COLO829 (cell line): ENCODE results near the gene PDLIM1.

Experiments
- DNase-seq: peaks from one replicate; pipeline ENCODE4 v3.0.0; 2012; ENCODE audit warnings: low spot score

Gene PDLIM1, protein sequence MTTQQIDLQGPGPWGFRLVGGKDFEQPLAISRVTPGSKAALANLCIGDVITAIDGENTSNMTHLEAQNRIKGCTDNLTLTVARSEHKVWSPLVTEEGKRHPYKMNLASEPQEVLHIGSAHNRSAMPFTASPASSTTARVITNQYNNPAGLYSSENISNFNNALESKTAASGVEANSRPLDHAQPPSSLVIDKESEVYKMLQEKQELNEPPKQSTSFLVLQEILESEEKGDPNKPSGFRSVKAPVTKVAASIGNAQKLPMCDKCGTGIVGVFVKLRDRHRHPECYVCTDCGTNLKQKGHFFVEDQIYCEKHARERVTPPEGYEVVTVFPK

DNA sequence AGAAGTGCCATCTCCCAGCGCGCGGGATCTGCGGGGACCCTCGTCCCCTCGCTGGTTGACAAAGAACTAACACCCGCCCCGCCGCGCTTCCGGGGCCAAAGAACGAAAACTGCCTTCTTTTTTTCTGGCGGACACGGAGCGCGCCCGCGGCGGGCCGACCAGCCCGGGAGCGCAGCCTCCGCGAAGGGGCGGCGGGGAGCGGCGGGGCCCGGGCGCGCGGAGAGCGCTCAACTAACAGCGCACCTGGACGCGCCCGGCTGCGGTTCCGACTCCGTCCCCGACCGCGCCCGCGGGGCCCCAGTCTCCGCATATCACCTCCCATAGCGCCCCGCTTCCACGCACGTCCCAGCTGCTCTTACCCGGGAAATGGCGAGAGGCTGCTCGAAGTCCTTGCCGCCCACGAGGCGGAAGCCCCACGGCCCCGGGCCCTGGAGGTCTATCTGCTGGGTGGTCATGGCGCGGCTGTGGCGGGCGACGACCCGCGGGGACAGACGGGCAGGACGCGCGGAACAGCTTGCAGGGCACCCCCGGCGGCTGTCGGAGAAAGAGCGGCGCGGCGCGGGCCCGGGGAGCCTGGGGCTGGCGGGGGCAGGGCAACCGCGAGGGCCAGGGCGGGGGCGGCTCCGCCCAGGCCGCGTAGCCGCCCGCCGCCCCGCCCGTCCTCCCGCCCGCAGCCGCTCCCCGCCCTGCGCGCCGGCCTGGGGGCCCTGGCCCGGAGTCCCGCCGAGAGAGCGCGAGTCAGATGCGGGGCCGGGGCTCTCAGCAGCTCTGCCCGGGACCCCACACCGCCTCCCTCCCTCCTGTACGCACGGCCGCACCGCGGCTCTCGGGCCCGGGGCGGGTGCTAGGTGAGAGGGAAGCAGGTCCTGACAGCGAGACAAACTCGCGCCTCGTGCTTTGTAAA, at the start of gene PDLIM1:
Gene PDLIM1, minus strand, starts transcription at position 543 of the 904 bp plus-strand sequence. Its CDS starts 88 bp downstream, at position 455.
- DNase-seq = no peak

DNA sequence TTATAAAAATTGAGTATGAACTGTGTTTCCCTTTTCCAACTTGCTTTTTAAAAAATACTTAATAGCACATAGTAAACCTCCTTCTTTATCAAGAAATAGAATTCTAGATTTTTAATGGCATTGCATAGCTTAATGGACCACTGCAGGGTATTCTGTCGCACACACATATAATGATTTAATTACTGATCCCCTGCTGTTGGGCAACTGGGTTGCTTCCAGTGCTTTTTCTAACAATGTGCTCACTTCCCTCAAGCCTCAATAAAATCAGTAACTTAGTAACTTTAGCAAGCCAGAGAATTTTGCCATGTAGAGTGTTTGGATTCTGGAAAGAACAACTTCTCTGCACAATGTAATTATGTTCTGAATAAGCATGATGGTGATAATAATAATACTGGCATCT, 49.1 kb upstream of the PDLIM1 start:
- no peak for DNase-seq

DNA sequence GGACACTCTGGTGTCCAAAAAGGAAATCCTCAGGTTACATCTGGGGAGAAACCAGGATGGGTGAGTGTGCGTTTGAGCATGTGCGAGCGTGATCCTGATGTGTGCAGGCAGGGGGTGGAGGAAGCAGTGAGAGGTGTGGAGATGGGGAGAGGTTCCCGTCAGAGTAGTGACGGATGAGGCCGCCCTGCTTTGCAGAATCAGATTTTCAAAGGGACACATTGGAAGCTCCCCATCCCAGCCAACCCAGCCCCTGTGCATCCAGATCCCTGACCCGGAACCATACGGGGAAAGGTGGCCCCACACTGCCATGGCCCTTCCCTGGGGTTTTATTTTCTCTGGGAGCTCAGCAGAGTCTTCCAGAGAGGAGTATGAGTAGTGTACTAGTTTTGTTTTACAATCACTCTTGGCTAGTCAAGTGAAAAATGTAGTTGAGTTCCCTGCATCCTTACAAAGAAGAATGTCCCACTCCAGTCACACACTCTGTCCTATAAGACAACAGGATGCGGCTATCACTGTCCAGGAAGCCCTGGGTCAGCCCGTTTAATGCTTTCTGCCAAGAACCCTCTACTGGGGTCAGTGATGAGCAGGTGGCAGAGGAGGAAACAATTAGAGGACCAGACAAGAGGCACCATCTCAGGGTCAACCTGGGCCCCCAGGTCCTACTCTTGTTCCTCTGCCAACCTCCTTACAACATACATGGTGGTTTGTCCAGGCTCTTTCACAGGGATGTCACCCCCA, 46.8 kb upstream of the PDLIM1 start:
- no peak for DNase-seq

DNA sequence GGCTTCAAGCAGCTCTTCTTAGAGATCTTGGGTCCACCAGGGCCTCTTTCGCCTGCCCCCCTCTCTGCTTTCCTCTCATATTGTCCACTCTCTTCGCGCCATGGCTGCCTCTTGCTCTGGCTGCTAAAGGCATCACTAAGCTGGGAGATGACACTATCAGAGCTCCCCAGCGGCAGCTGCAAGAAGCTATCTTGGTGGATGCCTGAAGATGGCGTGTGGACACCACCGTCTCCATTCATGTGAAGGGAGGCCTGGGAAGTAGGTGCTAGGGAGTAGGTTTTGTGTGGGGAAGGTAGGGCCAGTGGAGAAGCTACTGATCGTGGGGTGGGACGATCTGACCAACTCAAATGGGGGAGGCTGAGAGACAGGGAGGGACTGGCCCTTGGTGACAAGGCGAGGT, 45.9 kb upstream of the PDLIM1 start:
- no peak for DNase-seq

DNA sequence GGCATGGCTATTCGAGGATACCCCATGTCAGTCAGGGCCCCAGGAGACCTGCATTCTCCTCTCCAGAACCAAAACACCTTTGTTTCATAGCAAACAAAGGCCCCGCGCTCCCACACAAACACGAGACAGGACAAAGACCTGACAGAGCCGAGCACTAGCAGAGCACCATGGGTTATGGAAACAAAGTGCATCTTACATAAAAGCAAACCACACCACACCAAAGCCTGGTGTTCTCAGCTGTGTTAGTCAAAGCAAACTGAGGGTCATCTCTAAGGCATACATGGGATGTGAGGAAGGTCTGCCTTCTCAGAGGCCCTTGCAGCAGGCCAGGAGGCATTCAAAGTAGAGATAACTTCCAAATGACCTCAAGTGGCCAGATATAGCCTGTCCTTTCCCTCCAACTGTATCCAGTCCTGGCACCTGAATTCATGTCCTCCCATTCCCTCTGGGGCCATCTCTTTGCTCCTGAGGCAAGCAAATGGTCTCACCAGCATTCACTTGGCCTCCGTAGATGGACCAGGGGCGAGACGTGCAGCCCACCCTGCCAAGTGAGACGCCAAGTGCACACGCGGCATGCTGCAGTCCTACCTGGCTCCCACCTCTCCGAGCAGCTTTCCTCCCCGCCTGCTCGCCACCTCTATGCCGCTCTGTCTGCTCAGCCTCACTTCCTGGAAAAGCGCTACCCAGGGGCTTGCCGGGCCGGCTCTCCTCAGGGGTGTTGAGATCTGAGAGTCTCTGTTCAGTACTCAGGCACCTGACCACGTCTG, 45.3 kb upstream of the PDLIM1 start:
- DNase-seq = no peak

DNA sequence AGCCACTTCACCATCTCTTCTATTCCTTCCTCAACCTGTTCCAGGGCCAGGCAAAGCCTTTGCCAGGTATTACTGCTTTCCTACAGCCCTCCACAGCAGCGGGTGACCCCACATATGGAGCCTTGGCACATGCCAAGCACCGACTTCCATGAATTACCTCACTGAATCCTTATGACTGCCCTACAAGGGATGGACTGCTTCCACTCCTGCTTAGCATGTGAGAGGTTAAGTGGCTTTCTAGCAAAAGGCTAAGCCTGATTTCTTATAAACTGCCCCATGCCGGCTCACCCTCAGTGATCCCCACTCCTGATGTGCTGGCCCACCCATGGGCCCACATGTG, 44.0 kb upstream of the PDLIM1 start:
- no peak for DNase-seq

DNA sequence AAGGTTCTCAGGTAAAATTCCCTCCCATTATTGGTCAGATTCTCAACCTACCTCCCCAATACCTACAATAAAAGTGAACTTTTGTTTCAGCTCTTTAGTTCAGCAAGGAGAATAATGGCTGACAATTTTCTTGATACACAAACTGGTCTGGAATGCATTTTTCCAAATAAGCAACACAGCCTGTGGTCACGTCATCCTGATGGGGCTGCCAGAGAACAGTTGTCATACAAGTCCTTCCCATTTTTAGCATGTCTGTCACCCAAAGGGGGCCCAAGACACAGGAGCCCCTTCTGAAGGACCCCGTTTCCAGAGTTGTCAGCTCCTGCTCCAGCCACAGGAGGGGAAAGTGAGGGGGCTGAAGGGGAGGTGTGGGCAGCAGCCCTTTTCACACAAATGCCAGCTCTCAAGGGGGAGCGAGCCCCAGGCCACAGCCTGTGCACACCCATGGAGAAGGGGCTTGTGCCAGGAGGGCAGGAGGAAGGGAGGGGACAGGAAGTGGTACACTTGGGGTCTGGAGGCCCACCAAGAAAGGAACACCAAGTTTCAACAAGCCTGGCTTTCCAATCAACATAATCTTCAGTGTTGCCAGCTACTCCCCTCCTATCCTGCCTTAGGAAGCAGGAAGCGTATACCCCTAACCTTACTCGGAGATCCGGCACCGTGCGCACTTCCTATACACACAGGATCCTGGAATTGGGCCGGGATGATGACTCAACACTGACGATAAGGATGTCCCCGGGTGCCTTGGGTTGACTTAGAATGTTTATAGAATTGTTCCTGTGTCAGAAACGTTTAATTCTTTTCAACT, 43.4 kb upstream of the PDLIM1 start:
- DNase-seq = no peak

DNA sequence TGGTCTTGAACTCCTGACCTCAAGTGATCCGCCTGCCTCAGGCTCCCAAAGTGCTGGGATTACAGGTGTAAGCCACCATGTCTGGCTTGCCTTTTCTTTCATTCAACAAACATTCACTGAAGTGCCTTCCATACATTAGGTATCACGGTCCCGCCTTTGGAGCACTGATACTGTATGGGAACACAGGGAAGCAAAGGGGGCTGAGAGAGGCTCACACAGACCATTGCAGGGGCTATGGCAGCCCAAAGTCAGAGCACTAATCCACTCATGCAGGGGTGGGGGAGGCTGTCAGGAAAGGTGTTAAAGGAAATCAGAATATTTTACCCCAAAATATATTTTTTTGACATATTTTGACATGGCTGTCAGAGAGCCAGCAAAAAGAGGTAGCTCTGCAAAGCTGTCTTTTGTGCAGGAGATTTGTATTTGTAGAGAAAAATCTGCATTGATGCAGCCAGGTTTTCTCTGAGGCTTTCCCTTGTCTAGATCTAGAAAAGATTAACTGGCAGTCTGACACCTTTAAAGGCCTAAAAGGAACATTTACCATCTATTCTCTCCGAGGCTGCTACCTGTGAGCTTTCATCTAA, 42.0 kb upstream of the PDLIM1 start:
- no peak for DNase-seq

DNA sequence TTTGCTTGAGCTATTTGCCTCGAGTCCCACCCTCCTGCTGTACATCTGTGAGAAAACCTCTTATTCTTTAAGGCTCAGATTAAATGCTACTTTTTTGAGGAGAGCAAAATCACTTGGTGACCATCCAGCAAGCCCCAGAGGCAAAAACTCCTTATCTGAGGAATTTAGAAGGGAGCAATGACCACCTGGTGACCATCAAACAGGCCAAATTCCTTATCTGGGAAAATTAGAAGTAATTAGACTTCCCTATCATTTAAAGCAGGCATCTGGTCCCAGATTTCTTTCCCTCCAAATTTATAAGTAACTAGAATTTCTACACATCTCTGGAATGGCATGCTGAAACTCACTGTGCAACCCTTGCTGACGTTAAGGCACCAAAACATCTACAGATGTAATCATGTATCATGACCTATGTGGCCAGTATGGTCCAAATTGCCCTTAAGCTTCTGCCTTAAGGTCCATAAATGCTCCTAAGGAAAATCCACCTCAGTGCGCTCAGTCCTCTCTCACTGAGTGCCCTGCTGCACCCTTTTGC, 40.9 kb upstream of the PDLIM1 start:
- DNase-seq = no peak

DNA sequence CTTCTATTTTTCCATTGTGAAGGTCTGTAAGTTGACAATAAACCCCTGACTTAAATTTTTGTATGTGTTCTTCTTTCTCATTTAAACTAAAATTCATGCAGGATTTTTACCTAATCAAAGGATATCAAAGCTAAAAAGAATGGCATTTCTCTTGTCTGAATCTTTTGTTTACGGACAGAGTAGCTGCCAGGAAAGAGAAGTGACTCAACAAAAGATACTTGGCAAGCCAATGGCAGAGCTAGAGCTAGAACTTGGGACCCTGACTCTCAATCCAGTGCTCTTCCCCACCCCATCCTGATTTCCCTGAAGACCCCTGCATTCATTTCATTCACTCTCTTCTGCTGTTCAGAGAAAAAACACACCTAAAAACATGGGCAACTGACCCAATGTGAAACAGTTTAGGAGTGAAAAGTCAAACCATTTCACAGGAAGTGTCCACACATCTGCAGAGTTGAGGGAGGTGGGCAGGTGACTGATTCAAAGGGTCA, 40.2 kb upstream of the PDLIM1 start:
- no peak for DNase-seq

DNA sequence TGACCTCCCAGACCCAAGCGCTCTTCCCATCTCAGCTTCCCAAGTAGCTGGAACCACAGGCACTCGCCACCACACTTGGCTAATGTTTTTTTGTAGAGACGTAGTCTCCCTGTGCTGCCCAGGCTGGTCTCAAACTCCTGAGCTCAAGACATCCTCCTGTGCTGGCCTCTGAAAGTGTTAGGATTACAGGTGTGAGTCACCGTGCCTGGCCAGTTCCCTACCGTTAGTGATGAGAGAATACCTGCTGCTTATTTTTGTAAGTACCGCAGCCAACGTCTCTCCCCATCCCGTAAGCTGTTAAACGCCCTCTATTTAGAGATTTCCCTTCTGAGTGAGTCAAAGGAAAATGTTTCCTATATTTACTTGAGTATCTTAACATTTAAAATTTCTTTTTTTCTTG, 38.5 kb upstream of the PDLIM1 start:
- no peak for DNase-seq

DNA sequence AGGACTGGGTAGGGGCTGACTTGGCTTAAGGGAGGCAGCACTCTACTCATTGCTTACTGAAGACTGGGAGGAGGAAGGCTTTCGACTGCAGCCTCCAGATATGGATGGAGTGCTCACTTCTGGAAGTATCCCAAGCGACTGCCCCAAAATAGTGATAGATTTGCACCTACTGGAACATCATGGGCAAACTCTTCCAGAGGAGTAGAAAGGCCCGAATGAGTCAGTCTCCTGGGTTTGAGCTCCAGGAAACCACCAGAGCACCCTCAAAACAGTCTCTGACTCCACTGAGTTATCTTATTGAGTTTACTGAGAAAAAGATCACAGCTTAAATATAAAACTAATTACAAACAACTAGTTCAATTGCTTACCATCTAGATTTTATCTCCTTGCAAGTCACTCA, 37.2 kb upstream of the PDLIM1 start:
- no peak for DNase-seq

DNA sequence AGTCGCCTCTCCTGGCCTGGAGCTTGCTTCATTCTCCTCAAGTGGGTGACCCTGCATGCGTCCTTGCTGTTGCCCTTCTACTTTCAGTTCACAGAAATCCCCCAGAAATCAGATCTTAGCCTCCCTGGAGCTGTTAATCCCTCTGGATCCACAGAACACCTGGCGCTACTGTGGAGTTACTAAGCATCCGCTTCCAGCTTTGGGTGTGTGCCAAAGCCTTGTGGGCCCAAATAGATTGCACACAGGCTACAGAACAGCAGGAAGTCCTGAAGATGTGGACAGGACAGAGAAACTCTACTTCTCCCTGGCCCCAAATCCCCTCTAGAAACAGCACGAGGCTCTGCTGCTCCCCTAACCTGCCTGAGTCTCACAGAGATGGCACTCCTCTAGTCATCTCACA, 36.6 kb upstream of the PDLIM1 start:
- no peak for DNase-seq

DNA sequence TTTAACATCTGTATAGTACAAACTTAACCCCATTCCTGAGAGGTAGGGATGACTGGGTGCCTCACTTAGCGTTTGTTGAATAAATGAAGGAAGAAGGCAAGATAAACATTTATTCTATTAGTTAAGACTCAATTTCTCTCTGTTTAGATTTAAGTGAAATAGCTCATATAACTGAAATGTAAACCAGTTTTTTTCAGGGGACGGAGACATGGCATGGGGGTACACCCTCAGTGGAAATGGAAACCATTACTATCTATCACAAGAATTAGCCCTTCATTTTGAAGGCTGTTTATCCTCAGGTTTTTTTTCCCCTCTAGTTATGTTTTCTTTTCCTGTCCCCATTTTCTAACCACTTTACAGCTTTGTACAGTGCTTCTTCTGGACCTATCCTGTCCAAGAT, 35.6 kb upstream of the PDLIM1 start:
- no peak for DNase-seq

DNA sequence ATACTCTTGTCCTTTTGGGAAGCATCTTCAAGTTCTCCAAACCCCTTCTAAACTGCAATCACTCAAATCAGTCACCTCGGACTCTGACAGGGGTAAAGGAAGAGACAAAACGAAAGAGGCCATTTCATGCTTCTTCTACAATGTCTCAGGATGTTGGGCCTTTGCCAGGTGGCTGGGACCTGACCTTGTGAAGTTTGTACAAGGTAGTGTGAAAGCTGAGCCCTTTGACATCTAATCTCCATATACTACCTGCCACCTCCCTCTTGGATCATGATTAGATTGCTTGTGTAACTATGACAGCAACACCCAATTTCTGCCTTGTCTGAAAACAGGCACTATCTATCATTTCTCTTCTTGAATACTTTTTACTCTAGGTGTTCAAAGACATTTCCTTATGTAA, 35.1 kb upstream of the PDLIM1 start:
- DNase-seq = no peak

DNA sequence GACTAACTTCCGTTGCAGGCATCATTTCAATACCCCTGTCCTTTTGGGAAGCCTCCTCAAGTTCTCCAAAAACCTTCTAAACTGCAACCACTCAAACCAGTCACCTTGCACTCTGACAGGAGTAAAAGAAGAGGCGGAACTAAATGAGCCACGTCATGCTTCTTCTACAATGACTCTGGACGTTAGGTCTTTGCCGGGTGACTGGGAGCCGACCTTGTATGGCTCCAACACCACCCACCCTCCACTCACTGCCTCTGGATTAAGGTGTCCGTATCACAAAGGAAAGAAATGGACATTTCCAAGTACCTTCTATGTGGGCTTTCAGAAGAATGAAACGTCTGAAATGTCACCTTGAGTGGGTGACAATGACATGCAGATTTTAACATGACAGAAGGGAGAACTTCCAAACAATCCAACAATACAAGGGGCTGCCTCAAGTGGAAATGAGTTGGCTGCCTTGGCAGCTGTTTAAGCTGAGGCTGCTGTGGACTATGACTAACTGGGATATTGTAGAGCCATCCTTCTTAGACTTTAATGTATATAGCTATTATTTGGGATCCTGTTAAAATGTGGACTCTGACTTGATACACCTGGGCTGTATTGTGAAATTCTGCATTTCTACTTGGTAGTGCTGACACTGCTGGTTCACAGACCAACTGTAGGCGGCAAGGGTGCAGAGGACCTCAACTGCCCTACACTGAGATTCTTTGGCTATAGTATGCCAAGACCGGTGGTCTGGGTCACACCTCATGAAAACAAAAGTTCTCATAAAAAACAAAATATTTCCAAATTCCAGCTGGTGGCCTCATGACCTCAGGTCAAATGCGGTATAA, 33.8 kb upstream of the PDLIM1 start:
- no peak for DNase-seq

DNA sequence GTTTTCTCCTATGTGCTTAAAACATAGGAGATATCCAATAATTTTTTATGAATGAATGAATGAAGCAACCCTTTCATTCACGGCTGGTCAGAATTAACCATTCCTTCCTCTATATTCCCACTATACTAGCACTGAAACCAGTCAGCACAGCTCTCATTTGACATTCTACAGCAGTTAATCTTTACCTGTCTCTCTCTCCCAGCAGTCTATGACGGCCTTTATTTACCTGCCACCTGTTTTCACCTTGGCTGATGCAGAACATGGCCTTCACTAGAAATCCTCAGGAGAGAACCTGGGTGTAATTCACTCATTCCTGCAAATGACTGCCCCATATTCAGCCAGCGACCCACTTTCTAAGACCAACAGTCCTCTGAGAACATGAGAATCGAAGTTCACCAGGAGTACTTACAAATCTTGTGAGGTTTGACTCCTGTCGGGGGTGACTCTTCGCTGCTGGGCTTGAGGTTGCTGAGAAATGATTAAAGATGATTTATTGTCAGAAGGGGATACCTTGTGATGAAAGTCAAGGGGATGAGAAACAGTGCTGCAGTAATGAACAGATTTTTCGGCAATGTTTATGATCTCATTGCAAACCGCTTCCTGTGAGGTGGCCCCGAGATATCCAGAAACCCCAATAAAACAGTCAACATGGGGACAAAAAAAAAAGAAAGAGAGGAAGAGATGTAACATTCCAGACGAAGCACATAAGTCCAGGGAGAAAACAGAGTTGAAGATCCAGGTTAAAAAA, 30.9 kb upstream of the PDLIM1 start:
- DNase-seq = no peak

DNA sequence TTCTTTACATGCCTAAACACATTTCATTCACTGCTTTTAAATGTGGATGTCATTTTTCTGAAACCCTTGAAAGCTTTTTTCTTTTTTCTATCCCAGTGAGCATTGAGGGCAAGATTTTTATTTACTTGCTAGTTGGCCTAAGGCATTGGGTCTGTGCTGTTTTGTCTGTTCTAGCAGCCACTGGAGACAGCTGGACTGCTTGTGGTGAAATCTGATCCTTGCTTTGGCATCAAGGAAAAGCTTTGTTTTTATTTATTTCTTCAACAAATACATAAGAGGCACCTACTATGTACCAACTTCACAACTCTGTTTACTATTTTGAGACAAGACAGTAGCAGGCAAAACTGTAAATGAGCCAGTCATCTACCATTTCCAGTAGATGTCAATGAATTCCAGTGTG, 28.4 kb upstream of the PDLIM1 start:
- peak; percentile 10 for DNase-seq

DNA sequence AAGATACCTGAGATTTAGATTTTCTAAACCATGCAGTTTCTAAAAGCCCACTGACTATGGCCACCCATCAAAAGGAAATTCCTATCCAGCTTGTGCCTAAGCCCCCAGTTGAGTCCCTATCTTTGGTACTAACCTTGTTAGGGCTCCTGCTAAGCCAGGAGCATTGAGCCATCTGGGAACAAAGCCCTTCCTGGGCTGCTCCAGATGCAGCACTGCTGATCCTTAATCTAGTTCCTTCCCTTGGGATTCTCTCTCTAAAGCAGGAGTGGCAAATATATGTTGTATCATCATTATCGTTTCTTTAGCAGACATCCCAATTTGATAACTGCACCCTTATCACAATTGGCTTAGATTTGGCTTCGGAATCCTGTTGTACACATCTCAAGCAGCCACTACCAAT, 24.7 kb upstream of the PDLIM1 start:
- DNase-seq = no peak
